Body of pancreas (tissue), 4 donors: ENCODE results near the gene L3MBTL3. TPM values are rescaled to one million over a fixed set of nuclear protein-coding genes. Genes with fewer than 3 reads are reported as not detected.

ENCODE experiments used
- ATAC-seq: fragments of 150-250 bp; one replicate; pipeline ENCODE4 v1.9.1; 2016
- DNase-seq, 4 donors: peaks; one replicate each; pipeline ENCODE4 v3.0.0-alpha.2; 2019
- H3K27ac ChIP-seq, 4 donors: fragments of 200-600 bp; sonication (generic); 1 replicate in 3 of 4; 2 replicates in 1 of 4; pipeline versions ENCODE4 v1.5.1 to v1.6.1; 2016 to 2019; ENCODE audit warnings: mild to moderate bottlenecking in 1 of 4, mixed read lengths in 1 of 4, moderate library complexity in 1 of 4
- H3K27me3 ChIP-seq, 2 donors: fragments of 200-600 bp; sonication (generic); one replicate each; pipeline ENCODE4 v1.6.0; 2016; ENCODE audit warnings: mild to moderate bottlenecking in 1 of 2
- H3K36me3 ChIP-seq, 2 donors: fragments of 200-600 bp; sonication (generic); replicated peaks in 1 of 2; 2 replicates each; pipeline ENCODE4 v1.5.1; 2016; ENCODE audit warnings: low read depth in 2 of 2; ENCODE audit not compliant: insufficient read depth in 1 of 2
- H3K4me1 ChIP-seq: fragments of 200-600 bp; sonication (generic); one replicate; pipeline ENCODE4 v1.6.0; 2016
- H3K4me3 ChIP-seq, 2 donors: fragments of 200-600 bp; sonication (generic); 1 replicate in 1 of 2; 2 replicates in 1 of 2; pipeline ENCODE4 v1.5.1; 2016 to 2019
- H3K9me3 ChIP-seq, 3 donors: fragments of 200-600 bp; sonication (generic); 1 replicate in 2 of 3; 2 replicates in 1 of 3; pipeline ENCODE4 v1.5.1; 2016
- POLR2A ChIP-seq, 3 donors: fragments of 450-650 bp; IDR thresholded peaks; one replicate each; pipeline ENCODE4 v1.6.1; 2016; ENCODE audit warnings: antibody characterized with exemption in 3 of 3, mild to moderate bottlenecking in 2 of 3
- WGBS, 2 donors: methylation state at CpG; one replicate each; pipeline ENCODE4 v1.1.5; 2017; 5-methylcytosine and 5-hydroxymethylcytosine counted together
- intact Hi-C: fragments of 100-400 bp; cut with DNase I; formaldehyde crosslinking; loops from one replicate; pipeline ENCODE4 v1.15.1; 2023
- total RNA-seq, 2 donors: library from RNA; depleted of rRNA; stranded (reverse); fragments of >200 nt; gene quantifications; one replicate each; pipeline ENCODE4 v1.1.0, GENCODE V29; 2016
- TF ChIP-seq, protein P1 (sequence below), 7 experiments: fragments of 450-650 bp in 4 of 7; fragments of 200-600 bp in 3 of 7; sonication (generic) in 3 of 7; IDR thresholded peaks; one replicate each; pipeline ENCODE4 v1.5.1; 2016 to 2019; ENCODE audit warnings: antibody characterized with exemption in 7 of 7

Gene L3MBTL3
- total RNA-seq, 2 donors from 2014 or later = 3.4 to 12.5 TPM

DNA sequence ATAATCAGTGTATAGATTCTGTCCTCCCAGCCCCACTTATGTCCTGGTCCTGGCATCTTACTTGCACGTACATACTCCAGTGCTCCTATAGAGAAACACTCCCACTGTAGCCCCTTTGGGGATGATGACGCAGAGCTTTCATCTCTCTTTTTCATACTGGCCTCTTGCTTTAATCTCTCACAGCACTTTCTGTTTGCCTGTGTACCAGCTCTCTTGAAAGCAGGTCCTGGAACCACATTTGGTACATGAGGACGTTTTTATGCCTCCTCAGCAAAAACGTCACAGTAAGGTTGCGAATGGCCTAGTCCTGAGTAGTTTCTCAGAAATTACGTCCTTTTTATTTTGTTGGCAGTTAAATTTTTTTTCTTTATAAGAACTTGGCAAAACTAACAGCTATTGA is 10.8 kb downstream of the L3MBTL3 start:
- Histone ChIP-seq H3K4me1 (no peaks in the 10 kb centered on the region), H3K36me3 (no peaks in the 10 kb centered on the region), H3K9me3 (no peaks in the 10 kb centered on the region), H3K27ac (no peak overlapping the region), H3K27me3 (no peaks in the 10 kb centered on the region), H3K4me3 (no peak overlapping the region)
- DNase-seq (no peak), ATAC-seq (no peak)
- 78 to 81% methylated on average over 6 of the region's 6 CpGs for WGBS, 2 donors
- intact Hi-C loops = no loop called here
- TF ChIP-seq, protein P1, sequence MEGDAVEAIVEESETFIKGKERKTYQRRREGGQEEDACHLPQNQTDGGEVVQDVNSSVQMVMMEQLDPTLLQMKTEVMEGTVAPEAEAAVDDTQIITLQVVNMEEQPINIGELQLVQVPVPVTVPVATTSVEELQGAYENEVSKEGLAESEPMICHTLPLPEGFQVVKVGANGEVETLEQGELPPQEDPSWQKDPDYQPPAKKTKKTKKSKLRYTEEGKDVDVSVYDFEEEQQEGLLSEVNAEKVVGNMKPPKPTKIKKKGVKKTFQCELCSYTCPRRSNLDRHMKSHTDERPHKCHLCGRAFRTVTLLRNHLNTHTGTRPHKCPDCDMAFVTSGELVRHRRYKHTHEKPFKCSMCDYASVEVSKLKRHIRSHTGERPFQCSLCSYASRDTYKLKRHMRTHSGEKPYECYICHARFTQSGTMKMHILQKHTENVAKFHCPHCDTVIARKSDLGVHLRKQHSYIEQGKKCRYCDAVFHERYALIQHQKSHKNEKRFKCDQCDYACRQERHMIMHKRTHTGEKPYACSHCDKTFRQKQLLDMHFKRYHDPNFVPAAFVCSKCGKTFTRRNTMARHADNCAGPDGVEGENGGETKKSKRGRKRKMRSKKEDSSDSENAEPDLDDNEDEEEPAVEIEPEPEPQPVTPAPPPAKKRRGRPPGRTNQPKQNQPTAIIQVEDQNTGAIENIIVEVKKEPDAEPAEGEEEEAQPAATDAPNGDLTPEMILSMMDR (IDR thresholded peaks at IDR 0.05) = no peak
- no peak for TF ChIP-seq POLR2A (IDR thresholded peaks at IDR 0.05)

DNA sequence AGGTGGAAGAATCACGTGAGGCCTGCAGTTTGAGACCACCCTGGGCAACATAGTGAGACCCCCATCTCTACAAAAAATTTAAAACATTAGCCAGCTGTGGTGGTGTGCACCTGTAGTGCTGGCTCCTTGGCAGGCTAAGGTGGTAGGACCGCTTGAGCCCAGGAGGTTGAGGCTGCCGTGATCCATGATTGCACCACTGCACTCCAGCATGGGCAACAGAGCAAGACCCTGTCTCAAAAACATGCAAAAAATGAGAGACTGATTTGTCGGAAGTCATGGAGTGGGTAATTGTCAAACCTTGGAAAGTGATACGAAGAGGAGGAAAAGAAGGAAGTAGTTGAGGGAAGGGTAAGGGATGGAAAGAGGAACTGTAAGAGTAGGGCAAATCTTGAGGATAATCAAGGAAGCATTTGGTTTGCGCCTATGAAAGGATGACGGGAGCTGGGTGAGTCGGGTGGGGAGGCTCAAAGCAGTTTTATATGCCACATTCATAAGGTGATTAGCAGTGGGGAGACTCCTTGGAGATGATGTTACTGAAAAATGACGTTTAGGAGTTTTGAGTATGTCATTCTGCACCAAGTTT is 14.5 kb downstream of the L3MBTL3 start:
- no peak for DNase-seq
- WGBS, 2 donors = 89 to 94% methylated on average over 9 of the region's 9 CpGs
- H3K27me3 ChIP-seq = no peaks in the 10 kb centered on the region
- no peak for ATAC-seq
- H3K4me1 ChIP-seq = no peaks in the 10 kb centered on the region
- no peak overlapping the region for H3K27ac ChIP-seq
- no peak overlapping the region for H3K4me3 ChIP-seq
- intact Hi-C loops = no loop called here
- no peak for TF ChIP-seq POLR2A (IDR thresholded peaks at IDR 0.05)
- TF ChIP-seq, protein P1 (IDR thresholded peaks at IDR 0.05) = no peak
- no peaks in the 10 kb centered on the region for H3K36me3 ChIP-seq
- no peaks in the 10 kb centered on the region for H3K9me3 ChIP-seq

DNA sequence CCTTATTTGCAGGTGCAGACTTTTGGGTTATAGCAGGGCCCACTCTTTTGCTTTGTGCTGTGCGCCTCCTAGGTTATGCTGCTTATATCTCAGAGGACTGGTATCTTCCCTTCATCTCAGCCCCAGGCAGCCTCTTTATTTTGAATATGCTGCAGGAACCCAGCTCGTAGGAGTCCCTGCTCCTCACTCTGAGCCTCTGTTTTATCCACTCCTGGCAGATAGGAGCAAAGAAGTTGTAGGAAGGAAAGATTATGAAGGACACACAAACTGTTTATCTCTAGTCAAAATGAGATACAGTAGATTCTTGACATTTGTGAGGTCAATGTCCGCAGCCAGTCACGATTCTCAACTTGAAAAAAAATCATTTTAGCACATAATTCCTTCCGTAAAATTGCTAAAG is 15.6 kb downstream of the L3MBTL3 start:
- DNase-seq = no peak
- no peaks in the 10 kb centered on the region for H3K27me3 ChIP-seq
- no peak for ATAC-seq
- no peak overlapping the region for H3K4me3 ChIP-seq
- H3K27ac ChIP-seq = no peak overlapping the region
- no peaks in the 10 kb centered on the region for H3K36me3 ChIP-seq
- intact Hi-C loops = no loop called here
- TF ChIP-seq POLR2A (IDR thresholded peaks at IDR 0.05) = no peak
- TF ChIP-seq, protein P1 (IDR thresholded peaks at IDR 0.05) = no peak
- H3K4me1 ChIP-seq = no peaks in the 10 kb centered on the region
- WGBS, 2 donors = 85 to 88% methylated on average over 5 of the region's 5 CpGs
- no peaks in the 10 kb centered on the region for H3K9me3 ChIP-seq

DNA sequence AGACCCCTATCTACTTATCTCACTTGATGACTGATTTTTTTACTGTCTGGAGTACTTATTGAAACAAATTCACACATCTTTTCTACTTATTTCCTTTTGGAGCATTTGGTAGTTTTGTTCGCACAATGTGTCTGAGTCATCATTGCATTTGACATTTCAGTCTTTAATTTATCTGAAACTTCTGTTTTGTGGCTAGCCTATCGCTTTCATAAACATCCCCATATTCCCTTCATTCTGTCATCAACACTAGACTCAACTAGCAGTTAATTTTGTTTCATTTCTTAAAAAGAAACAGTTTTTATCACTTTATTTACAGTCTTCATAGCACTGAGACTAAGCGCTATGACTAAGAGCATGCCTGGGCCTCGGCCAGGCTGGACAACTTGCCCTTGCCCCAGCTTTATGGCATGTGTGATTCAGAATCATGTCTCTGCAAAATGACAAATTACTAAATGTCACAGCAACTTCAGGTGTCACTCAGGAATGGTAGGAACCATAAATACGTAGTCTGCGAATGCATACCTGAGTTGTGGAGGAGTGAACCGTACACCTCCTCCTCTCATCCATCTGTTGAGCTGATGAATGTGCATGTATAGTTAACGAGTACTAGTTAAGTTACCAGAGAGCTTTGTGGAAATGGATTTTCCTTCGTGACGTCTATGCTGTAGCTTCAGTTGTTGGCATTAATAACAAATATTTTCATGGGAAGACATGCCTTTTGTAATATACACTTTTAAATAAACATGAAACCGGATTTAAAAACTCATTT is 16.2 kb downstream of the L3MBTL3 start:
- ATAC-seq (no peak), DNase-seq (no peak)
- no peak for TF ChIP-seq POLR2A (IDR thresholded peaks at IDR 0.05)
- TF ChIP-seq, protein P1 (IDR thresholded peaks at IDR 0.05) = no peak
- Histone ChIP-seq H3K9me3 (no peaks in the 10 kb centered on the region), H3K27me3 (no peaks in the 10 kb centered on the region), H3K27ac (no peak overlapping the region), H3K36me3 (no peaks in the 10 kb centered on the region), H3K4me1 (no peaks in the 10 kb centered on the region), H3K4me3 (no peak overlapping the region)
- 76 to 80% methylated on average over 11 of the region's 11 CpGs for WGBS, 2 donors
- intact Hi-C loops = no loop called here

DNA sequence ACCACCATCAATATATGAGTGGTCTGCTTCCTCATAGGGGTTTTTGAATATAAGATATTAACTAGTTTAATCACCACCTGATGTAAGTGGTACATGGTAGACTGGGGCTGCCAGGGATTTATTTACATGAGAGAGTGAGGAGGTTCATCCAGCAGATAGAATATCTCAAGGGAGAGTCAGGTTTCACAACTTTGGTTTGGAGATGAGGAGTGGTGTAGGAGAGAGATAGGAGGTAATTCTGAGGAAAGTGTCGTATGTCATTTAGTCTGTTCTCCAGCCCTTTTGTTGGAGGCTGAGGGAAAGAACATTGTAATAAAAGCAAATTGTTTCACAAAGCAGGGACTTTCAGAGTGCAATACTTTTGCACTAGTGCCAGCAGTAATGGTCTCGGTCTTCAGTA is 16.8 kb downstream of the L3MBTL3 start:
- Histone ChIP-seq H3K27me3 (no peaks in the 10 kb centered on the region), H3K27ac (no peak overlapping the region), H3K36me3 (no peaks in the 10 kb centered on the region), H3K4me3 (no peak overlapping the region), H3K9me3 (no peaks in the 10 kb centered on the region), H3K4me1 (no peaks in the 10 kb centered on the region)
- TF ChIP-seq, protein P1 (IDR thresholded peaks at IDR 0.05) = no peak
- TF ChIP-seq POLR2A (IDR thresholded peaks at IDR 0.05) = no peak
- no peak for ATAC-seq
- intact Hi-C loops = no loop called here
- DNase-seq = no peak
- 50 to 63% methylated on average over 2 of the region's 2 CpGs for WGBS, 2 donors
